T47D (cell line): ENCODE results near the gene SHISAL1.

Source experiments
- DNase-seq, 2 experiments: peaks; one replicate each; pipeline versions ENCODE4 v3.0.0 to v3.0.0-alpha.2; 2011 to 2012; ENCODE audit warnings: low read depth in 1 of 2, low spot score in 1 of 2
- JUND ChIP-seq: IDR thresholded peaks from 2 replicates; pipeline ENCODE4 v1.6.1; 2012; ENCODE audit warnings: low read depth
- in situ Hi-C: cut with HindIII; loops from 2 replicates; pipeline ENCODE4 v1.10.0; 2016; ENCODE audit warnings: low sequenced_read_pairs, low pct_unique_long_range_greater_than_20kb

SHISAL1 gene

DNA sequence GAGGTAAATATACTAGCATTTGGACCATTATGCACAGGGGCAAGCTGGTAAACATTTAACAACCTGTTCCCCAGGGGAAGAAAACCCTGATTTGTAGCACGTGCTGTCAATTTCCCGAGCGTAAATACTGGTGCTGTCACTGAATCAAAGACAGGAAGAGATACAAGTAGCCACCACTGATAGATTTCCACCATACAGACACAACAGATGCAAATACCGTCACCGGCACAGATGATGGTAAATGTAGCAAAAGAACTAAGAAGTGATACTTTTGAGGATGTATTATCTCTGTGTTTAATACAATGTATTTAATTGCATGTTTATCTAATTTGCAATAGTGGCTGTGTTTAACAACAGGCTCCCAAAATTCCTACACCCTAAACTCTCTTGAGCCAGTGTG lies 39.6 kb downstream of the SHISAL1 start:
- in situ Hi-C loops, result no loop called here
- no peak for TF ChIP-seq JUND

GRCh38 chr22:44272401-44272771 lies 40.4 kb downstream of the SHISAL1 start:
- TF ChIP-seq JUND, result no peak
- in situ Hi-C loops, result no loop called here
- no peak for DNase-seq

More for the DNA sequence above, 39.6 kb downstream of the SHISAL1 start:
- DNase-seq, result no peak

DNA sequence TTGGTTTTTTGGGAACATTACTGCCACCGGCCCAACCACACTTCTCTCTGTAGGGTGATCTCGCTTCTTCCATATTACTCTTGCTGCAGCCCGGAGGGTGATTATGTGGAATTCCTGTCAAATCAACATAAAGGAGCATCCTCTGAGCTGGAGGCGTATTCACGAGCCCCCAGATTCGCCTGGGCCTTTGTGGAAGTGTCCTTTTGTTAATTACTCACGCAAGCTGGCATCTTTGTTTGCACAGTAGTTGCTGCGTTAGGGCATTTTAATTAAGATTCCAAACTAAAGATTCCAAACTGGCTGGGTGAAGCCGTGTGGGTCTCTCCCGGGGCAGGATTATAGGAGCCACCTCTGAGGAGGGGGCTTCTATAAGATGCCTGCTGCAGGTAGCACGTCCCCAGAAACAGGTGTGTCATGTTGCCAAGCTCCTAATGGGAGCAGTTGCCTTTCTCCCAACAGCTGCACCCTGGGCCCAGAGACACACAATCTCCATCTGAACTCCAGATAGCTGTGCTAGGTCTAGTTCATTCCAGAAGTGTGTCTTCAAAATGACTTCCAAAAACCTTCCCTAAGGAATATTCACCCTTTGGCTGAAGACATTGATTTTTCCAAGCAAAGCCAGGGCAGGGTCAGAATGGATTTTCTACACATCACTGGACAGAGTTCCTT lies 40.9 kb downstream of the SHISAL1 start:
- TF ChIP-seq JUND, result no peak
- in situ Hi-C loops, result no loop called here
- no peak for DNase-seq

- in situ Hi-C loops, result no loop called here
- DNase-seq, result no peak
- TF ChIP-seq JUND, result no peak
Observed at GRCh38 chr22:44271010-44271500, 41.7 kb downstream of the SHISAL1 start.

DNA sequence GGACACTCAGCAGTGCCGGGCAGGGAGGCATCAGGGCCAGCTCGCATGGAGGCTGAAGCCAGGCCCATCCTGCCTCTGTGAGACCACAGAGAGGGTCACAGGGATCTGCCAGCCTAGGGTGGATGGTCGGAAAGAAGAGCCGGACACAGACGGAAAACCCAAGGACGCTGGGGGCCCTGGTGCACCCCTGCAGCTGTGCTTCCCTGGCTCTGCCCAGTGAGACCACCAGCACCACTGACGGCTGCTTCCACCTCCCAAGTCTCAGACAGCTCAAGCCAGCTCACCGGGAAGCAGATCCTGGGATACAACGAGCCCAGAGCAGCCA lies 42.2 kb downstream of the SHISAL1 start:
- no peak for TF ChIP-seq JUND

DNA sequence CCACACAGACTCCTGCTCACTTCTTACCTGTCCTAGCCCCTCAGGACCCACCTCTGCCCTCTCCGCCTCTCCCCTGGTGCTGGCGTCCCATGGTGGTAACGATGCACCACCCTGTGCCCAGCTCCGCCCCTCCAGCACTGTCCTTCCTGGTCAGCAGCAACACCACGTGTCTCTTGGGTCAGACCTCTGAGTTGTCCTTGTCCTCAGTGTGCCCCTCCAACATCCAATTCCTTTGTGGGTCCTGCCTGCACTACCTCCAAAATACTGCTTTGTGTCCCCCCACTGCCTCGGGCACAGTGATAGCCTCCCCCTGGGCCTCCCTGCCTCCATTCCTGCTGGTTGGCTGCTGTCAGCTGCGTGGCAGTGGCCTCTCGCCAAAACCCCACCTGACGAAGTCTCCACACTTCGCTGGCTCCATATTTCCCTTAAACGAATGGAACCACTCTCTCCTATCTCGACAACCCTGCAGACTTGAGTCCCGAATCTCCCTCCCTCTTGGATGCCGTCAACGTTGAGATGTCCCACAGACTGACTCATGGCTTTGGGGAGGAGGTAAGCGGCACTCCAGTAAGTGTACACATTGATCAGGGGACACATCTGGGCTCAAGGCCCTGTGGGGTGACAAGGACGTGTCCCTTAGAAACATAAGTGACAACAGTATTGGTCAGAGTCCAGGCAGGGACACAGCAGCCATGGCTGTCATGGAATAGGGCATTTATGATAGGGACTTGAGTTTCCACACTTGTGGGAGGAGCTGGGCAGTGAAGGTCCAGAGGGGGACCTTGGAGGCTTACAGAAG lies 42.8 kb downstream of the SHISAL1 start:
- no peak for DNase-seq
- in situ Hi-C loops, result no loop called here
- no peak for TF ChIP-seq JUND

More for the DNA sequence above, 42.2 kb downstream of the SHISAL1 start:
- in situ Hi-C loops, result no loop called here
- DNase-seq, result no peak

DNA sequence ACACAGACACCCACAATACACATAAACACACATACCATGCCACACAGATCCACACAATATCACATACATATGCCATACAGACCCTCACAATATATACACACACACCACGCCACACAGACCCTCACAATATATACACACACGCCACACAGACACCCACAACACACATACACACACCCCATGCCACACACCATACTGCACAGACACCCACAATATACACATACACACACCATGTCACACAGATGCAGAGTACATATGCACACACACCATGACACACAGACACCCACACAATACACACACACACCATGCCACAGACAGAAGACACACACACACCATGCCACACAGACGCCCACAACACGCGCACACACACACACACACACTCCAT lies 43.6 kb downstream of the SHISAL1 start:
- DNase-seq, result no peak
- in situ Hi-C loops, result no loop called here
- no peak for TF ChIP-seq JUND

GRCh38 chr22:44268431-44269116 lies 44.2 kb downstream of the SHISAL1 start:
- no peak for DNase-seq
- in situ Hi-C loops, result no loop called here
- no peak for TF ChIP-seq JUND

DNA sequence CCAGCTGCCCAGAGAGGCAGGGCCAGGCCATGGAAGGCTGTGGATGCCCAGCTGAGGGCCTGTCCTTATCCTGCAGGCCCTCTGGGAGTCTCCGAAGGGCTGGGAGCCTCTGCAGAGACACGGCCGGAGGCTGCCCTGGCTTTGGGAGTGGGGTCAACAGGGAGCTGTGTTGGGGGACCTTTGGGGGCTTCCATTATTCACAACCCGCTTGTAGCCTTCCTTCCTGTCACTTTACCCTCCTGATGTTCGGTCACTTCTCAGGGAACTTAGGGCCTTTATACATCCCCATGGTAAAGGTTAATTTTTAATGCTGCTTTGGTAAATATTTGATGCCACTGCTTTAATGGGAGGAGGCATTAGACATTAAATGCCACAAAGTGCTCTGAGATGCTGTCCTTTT lies 44.9 kb downstream of the SHISAL1 start:
- no peak for TF ChIP-seq JUND
- in situ Hi-C loops, result no loop called here
- no peak for DNase-seq

- no peak for DNase-seq
- TF ChIP-seq JUND, result no peak
- in situ Hi-C loops, result no loop called here
Observed at GRCh38 chr22:44266796-44267760, 45.7 kb downstream of the SHISAL1 start.

DNA sequence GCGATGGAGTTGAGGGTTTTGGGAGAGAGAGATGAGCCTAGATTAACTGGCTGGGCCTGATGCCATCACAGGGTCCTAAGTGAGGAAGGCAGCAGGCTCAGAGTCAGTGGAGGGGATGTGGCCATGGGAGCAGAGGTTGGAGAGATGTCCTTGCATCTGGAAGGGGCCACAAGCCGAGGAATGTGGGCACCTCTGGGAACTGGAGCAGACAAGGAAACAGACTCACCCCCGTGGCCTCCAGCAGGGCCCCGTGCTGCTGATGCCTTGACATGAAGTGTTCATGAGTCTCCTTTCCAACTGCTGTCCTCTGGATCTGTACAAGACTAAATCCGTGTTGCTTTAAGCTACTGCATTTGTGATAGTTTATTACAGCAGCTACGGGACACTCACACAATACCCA lies 49.2 kb downstream of the SHISAL1 start:
- DNase-seq, result no peak
- TF ChIP-seq JUND, result no peak
- in situ Hi-C loops, result no loop called here
